ENCODE data around the gene FNDC7. TPM values are rescaled to one million over a fixed set of nuclear protein-coding genes. Genes with fewer than 3 reads are reported as not detected.

The FNDC7 gene
- total and polyA plus RNA-seq, 9 of the 15 experiments (the other 6 are each of a cell fraction or from before 2014, with no cell fraction given): not detected

- TF ChIP-seq SAP30 (IDR thresholded peaks at IDR 0.05; ENCODE audit: borderline replicate concordance, insufficient read depth, low read depth, low read length, poor library complexity, severe bottlenecking): no peak
- TF ChIP-seq SUPT5H (IDR thresholded peaks at IDR 0.05): no peak
- TF ChIP-seq BMI1 (IDR thresholded peaks at IDR 0.05; ENCODE audit: low read length): no peak
- no peak for TF ChIP-seq NRF1 (conservative IDR thresholded peaks at IDR 0.05 in 1 of 2, IDR thresholded peaks at IDR 0.05 in 1 of 2)
- TF ChIP-seq EP300 (IDR thresholded peaks at IDR 0.05; ENCODE audit: low read length): no peak
- no peak for TF ChIP-seq NCOA4 (IDR thresholded peaks at IDR 0.05; ENCODE audit: partially characterized antibody)
- no peak for TF ChIP-seq MITF (IDR thresholded peaks at IDR 0.05)
- TF ChIP-seq MYNN (IDR thresholded peaks at IDR 0.05): no peak
- no peak for TF ChIP-seq MYNN (CRISPR knock-in tag; IDR thresholded peaks at IDR 0.05)
- no peak for TF ChIP-seq JUND (IDR thresholded peaks at IDR 0.05; ENCODE audit: borderline replicate concordance, low read depth, low read length)
- TF ChIP-seq JUND (tag; IDR thresholded peaks at IDR 0.05; ENCODE audit: borderline replicate concordance, low read depth, low read length): no peak
- TF ChIP-seq FOXM1 (IDR thresholded peaks at IDR 0.05; ENCODE audit: low read depth): no peak; the same call in 1 of the 2 replicates
- no peak for TF ChIP-seq FOXM1 (CRISPR knock-in tag; IDR thresholded peaks at IDR 0.05; ENCODE audit: low read depth)
- no peak for TF ChIP-seq FOXJ2 (tag; IDR thresholded peaks at IDR 0.05)
- no peak for TF ChIP-seq ZBED1 (IDR thresholded peaks at IDR 0.05)
- TF ChIP-seq RB1 (IDR thresholded peaks at IDR 0.05; ENCODE audit: low read depth): peak; percentile 2; the same call in 1 of the 2 replicates
- TF ChIP-seq CREB3 (tag; conservative IDR thresholded peaks at IDR 0.05; ENCODE audit: low read depth): no peak
- no peak for TF ChIP-seq ZNF280B (CRISPR knock-in tag; IDR thresholded peaks at IDR 0.05)
- TF ChIP-seq ZNF766 (CRISPR knock-in tag; conservative IDR thresholded peaks at IDR 0.05): no peak
- peak; percentile 77; the same call in 1 of the 2 replicates for TF ChIP-seq HBP1 (CRISPR knock-in tag; IDR thresholded peaks at IDR 0.05)
- TF ChIP-seq ZNF398 (CRISPR knock-in tag; IDR thresholded peaks at IDR 0.05): no peak
- no peak for TF ChIP-seq RUNX1 (IDR thresholded peaks at IDR 0.05; ENCODE audit: low read depth)
Measured at GRCh38 chr1:108691128-108691941, 21.4 kb upstream of the FNDC7 start (continued).
